ENCODE results near the gene KCNIP1.
"Not testable (repeated sequence)": the region's sequence is repeated elsewhere in the genome, so short reads cannot be mapped to it uniquely, and the experiment has no call there.

The KCNIP1 gene

DNA sequence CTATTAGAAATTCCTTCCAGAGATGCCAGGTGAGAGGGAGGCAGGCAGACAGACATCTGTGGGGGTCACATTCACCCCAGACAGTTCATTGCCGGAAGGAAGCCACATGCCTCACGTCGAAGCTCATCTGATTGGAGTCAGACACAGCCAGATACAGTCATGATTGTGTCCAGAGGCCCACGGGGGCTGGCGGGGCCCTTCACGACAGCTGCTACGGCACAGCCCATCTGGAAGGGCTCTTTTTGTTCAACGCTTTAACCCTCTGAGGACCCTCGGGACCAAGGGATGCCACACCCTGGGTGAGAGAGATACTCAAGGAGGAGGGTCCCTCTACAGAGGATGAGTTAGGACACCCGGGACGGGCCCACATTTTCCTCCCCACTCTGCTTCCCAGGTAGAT lies 247.8 kb downstream of the KCNIP1 start:
- H3K4me1 ChIP-seq (ENCODE audit: insufficient read depth, low read length, severe bottlenecking): no peaks in the 10 kb centered on the region
- no peak overlapping the region for H3K4me2 ChIP-seq (ENCODE audit: low read length)
- H3K27ac ChIP-seq (ENCODE audit: low read depth, low read length, poor library complexity, severe bottlenecking): no peak overlapping the region
- H4K20me1 ChIP-seq (ENCODE audit: insufficient read depth, low read length): no peaks in the 10 kb centered on the region
- no peaks in the 10 kb centered on the region for H3K36me3 ChIP-seq (ENCODE audit: insufficient read depth, low read length)
- TF ChIP-seq CTCF (IDR thresholded peaks at IDR 0.05; ENCODE audit: low read length): no peak
- no peaks in the 10 kb centered on the region for H3K9me3 ChIP-seq (ENCODE audit: low read length)
- H3K79me2 ChIP-seq (ENCODE audit: insufficient read depth, low read length): no peaks in the 10 kb centered on the region
- no peak overlapping the region for H2AFZ ChIP-seq (ENCODE audit: low read length)
- no peak overlapping the region for H3K9ac ChIP-seq (ENCODE audit: low read length)
- 0 out of 2 replicates have a peak, but pooled peaks cover under 1% of the 10 kb centered on the region for H3K27me3 ChIP-seq (ENCODE audit: insufficient read depth, low read length)
- H3F3A ChIP-seq (ENCODE audit: insufficient read depth, low read length): no peaks in the 10 kb centered on the region
- no peaks in the 10 kb centered on the region for H3K9me2 ChIP-seq (ENCODE audit: low read depth, low read length)
- no peak overlapping the region for H3K4me3 ChIP-seq (ENCODE audit: low read depth, low read length, poor library complexity, severe bottlenecking)

DNA sequence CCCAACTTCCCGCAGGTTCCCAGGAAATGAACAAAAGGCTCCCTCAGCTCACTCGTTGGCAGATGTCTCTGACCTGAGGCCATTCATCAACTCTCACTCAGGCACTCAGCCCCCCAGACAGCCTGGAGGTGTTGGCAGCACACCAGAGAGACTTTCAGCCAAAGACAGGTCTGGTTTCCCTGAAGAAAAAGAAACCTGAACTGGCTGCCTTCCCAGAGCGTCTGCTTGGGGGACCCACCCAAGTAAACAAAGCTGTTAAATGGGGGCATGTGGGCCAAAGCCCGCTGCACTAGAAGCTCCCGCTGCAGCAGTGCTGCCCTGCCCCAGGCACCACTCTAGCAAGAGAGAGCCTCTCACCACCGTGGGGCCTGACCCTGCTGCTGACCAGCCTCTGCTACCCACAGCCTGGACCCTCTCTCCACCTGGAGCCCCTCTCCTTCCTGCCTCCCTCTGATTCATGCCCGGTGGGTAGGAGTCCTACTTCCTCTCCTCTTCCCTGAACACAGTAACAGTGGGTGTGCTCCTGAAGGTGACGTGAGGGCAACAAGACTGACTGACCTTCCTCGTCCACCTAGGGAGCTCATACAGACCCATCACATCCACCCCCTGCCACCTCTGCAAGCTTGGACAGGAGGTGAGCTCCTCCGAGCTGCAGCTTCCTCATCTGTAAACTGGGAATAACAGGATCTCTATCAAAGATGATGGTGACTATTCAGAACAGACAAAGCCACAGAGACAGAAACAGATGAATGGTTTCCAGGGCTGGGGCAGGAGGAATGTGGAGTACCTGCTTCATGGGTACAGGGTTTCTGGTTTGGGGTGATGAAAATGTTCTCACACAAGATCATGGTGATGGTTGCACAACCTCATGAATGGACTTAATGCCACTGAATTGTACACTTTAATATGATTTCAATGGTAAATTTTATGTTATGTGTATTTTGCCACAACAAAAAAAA lies 248.7 kb downstream of the KCNIP1 start:
- Histone ChIP-seq H4K20me1 (ENCODE audit: insufficient read depth, low read length) (no peaks in the 10 kb centered on the region), H3K9ac (ENCODE audit: low read length) (no peak overlapping the region), H2AFZ (ENCODE audit: low read length) (no peak overlapping the region), H3K79me2 (ENCODE audit: insufficient read depth, low read length) (no peaks in the 10 kb centered on the region), H3K36me3 (ENCODE audit: insufficient read depth, low read length) (no peaks in the 10 kb centered on the region), H3F3A (ENCODE audit: insufficient read depth, low read length) (no peaks in the 10 kb centered on the region), H3K9me2 (ENCODE audit: low read depth, low read length) (no peaks in the 10 kb centered on the region), H3K4me3 (ENCODE audit: low read depth, low read length, poor library complexity, severe bottlenecking) (no peak overlapping the region), H3K4me2 (ENCODE audit: low read length) (no peak overlapping the region), H3K27ac (ENCODE audit: low read depth, low read length, poor library complexity, severe bottlenecking) (no peak overlapping the region), H3K9me3 (ENCODE audit: low read length) (no peaks in the 10 kb centered on the region), H3K4me1 (ENCODE audit: insufficient read depth, low read length, severe bottlenecking) (no peaks in the 10 kb centered on the region), H3K27me3 (ENCODE audit: insufficient read depth, low read length) (0 out of 2 replicates have a peak, but pooled peaks cover 4% of the 10 kb centered on the region)
- TF ChIP-seq CTCF (IDR thresholded peaks at IDR 0.05; ENCODE audit: low read length) (no peak), EZH2 (IDR thresholded peaks at IDR 0.05; ENCODE audit: borderline replicate concordance, low read length) (no peak)

DNA sequence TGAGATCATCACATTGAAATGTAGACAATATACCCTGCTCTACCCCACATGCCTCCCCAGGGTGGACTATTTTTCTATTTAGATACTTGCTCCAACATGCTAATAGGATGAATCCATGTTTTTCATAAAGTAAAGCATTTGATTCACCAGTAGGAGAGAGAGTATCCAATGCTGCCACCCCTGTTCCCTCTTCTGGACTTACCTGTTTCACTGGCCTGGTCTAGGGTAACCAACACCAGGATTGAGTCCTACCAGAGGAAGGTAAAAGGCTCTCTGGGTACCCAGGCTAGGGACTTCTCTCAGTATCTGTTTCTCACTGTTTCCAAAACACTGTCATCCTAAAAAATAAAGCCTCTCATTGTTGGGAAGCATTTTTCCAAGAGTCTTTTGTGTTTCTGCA lies 249.5 kb downstream of the KCNIP1 start:
- Histone ChIP-seq H3F3A (ENCODE audit: insufficient read depth, low read length) (no peaks in the 10 kb centered on the region), H3K4me2 (ENCODE audit: low read length) (no peak overlapping the region)
- no peak for TF ChIP-seq CTCF (IDR thresholded peaks at IDR 0.05; ENCODE audit: low read length)
- TF ChIP-seq EZH2 (IDR thresholded peaks at IDR 0.05; ENCODE audit: borderline replicate concordance, low read length): no peak

GRCh38 chr5:170754508-170754907 lies 250.7 kb downstream of the KCNIP1 start:
- not testable (repeated sequence) for H3K4me3 ChIP-seq (ENCODE audit: low read depth, low read length, poor library complexity, severe bottlenecking); H3K9me3 ChIP-seq (ENCODE audit: low read length); H2AFZ ChIP-seq (ENCODE audit: low read length); H3K9ac ChIP-seq (ENCODE audit: low read length); H3K27me3 ChIP-seq (ENCODE audit: insufficient read depth, low read length); H3K36me3 ChIP-seq (ENCODE audit: insufficient read depth, low read length); H3K4me1 ChIP-seq (ENCODE audit: insufficient read depth, low read length, severe bottlenecking); H3K79me2 ChIP-seq (ENCODE audit: insufficient read depth, low read length); H3K9me2 ChIP-seq (ENCODE audit: low read depth, low read length); H3K4me2 ChIP-seq (ENCODE audit: low read length); H3K27ac ChIP-seq (ENCODE audit: low read depth, low read length, poor library complexity, severe bottlenecking); H3F3A ChIP-seq (ENCODE audit: insufficient read depth, low read length); H4K20me1 ChIP-seq (ENCODE audit: insufficient read depth, low read length)

More for the DNA sequence above, 249.5 kb downstream of the KCNIP1 start:
- Histone ChIP-seq H4K20me1 (ENCODE audit: insufficient read depth, low read length) (no peaks in the 10 kb centered on the region), H3K4me1 (ENCODE audit: insufficient read depth, low read length, severe bottlenecking) (no peaks in the 10 kb centered on the region), H3K27ac (ENCODE audit: low read depth, low read length, poor library complexity, severe bottlenecking) (no peak overlapping the region), H3K4me3 (ENCODE audit: low read depth, low read length, poor library complexity, severe bottlenecking) (no peak overlapping the region), H3K36me3 (ENCODE audit: insufficient read depth, low read length) (no peaks in the 10 kb centered on the region), H3K79me2 (ENCODE audit: insufficient read depth, low read length) (no peaks in the 10 kb centered on the region), H2AFZ (ENCODE audit: low read length) (no peak overlapping the region), H3K9ac (ENCODE audit: low read length) (no peak overlapping the region), H3K9me3 (ENCODE audit: low read length) (no peaks in the 10 kb centered on the region), H3K27me3 (ENCODE audit: insufficient read depth, low read length) (0 out of 2 replicates have a peak, but pooled peaks cover 4% of the 10 kb centered on the region), H3K9me2 (ENCODE audit: low read depth, low read length) (no peaks in the 10 kb centered on the region)
